K562 (cell line): Measurements from ENCODE around the gene OR4D9. TPM values are rescaled to one million over a fixed set of nuclear protein-coding genes. Genes with fewer than 3 reads are reported as not detected.

Experiments used
- ATAC-seq: fragments of 200-7000 bp; cut with Tn5 transposase; 3 replicates; pipeline ENCODE4 v1.9.1; 2020; ENCODE audit warnings: moderate library complexity
- BruUV-seq: library from RNA; stranded (reverse); fragments of 400-500 nt; replicated peaks from 2 replicates; lab custom pipeline; 2021; lab: Mats Ljungman, UMichigan
- CTCF ChIA-PET: fragments of 300-600 bp; formaldehyde crosslinking; extraction: SDS; loops from one replicate; lab custom pipeline; 2021; ENCODE audit warnings: low intra/inter-chr PET ratio; lab: Yijun Ruan, JAX
- POLR2A ChIA-PET: fragments of 300-600, 350-650 bp; sonication (Branson Sonifier 250); formaldehyde crosslinking; extraction: SDS; loops from one replicate; lab custom pipeline; 2021; ENCODE audit warnings: antibody characterized with exemption, inconsistent platforms; lab: Yijun Ruan, JAX
- DNase-seq, 4 experiments: peaks; one replicate each; pipeline versions ENCODE4 v3.0.0 to v3.0.0-alpha.2; 2011 to 2018; ENCODE audit warnings: low spot score in 3 of 4, mixed read lengths in 3 of 4; ENCODE audit errors: extremely low read depth in 1 of 4
- FAIRE-seq: peaks from 2 replicates; lab custom pipeline; 2011; peaks lifted over from hg19 to GRCh38; lab: Jason Lieb, UNC
- H2AFZ ChIP-seq: 2 replicates; pipeline ENCODE4 v1.6.0; 2011; ENCODE audit warnings: low read depth, low read length, control low read depth, inconsistent platforms
- H3K27ac ChIP-seq: fragments of 200-600 bp; 3 replicates; pipeline ENCODE4 v1.8.0; 2011; ENCODE audit warnings: low read depth, mild to moderate bottlenecking, control low read depth, inconsistent platforms, low read length, moderate library complexity, mixed read lengths; ENCODE audit errors: extremely low read depth
- H3K27me3 ChIP-seq, 2 experiments: fragments of 300-600 bp in 1 of 2; 2 replicates in 1 of 2; 3 replicates in 1 of 2; pipeline versions ENCODE4 v1.6.0 to v1.8.0; 2011; ENCODE audit warnings: inconsistent platforms in 2 of 2, low read length in 2 of 2, mild to moderate bottlenecking in 1 of 2, mixed read lengths in 1 of 2, moderate library complexity in 1 of 2; ENCODE audit not compliant: control insufficient read depth in 2 of 2, insufficient read depth in 2 of 2
- H3K36me3 ChIP-seq: fragments of 300-600 bp; 3 replicates; pipeline ENCODE4 v1.8.0; 2011; ENCODE audit warnings: mild to moderate bottlenecking, low read length, inconsistent platforms; ENCODE audit not compliant: control insufficient read depth, insufficient read depth
- H3K4me1 ChIP-seq, 2 experiments: fragments of 200-600 bp in 1 of 2; replicated peaks in 1 of 2; 2 replicates in 1 of 2; 3 replicates in 1 of 2; pipeline versions ENCODE4 v1.5.1 to v1.8.0; 2011; ENCODE audit warnings: inconsistent platforms in 2 of 2, low read length in 2 of 2, mild to moderate bottlenecking in 1 of 2, mixed read lengths in 1 of 2, moderate library complexity in 1 of 2; ENCODE audit not compliant: control insufficient read depth in 2 of 2, insufficient read depth in 2 of 2
- H3K4me2 ChIP-seq: 2 replicates; pipeline ENCODE4 v1.6.1; 2011; ENCODE audit warnings: low read length, control low read depth, inconsistent platforms, mixed read lengths; ENCODE audit not compliant: insufficient read depth
- H3K4me3 ChIP-seq: fragments of 200-600 bp; sonication (generic), shearing (Covaris generic); 2 replicates; pipeline ENCODE4 v1.5.1; 2016; ENCODE audit warnings: control low read depth, inconsistent platforms
- H3K79me2 ChIP-seq: fragments of 200-600 bp; 3 replicates; pipeline ENCODE4 v1.8.0; 2011; ENCODE audit warnings: low read length, inconsistent platforms; ENCODE audit not compliant: control insufficient read depth, insufficient read depth
- H3K9ac ChIP-seq, 2 experiments: 2 replicates each; pipeline versions ENCODE4 v1.6.0 to v1.6.1; 2011; ENCODE audit warnings: low read depth in 2 of 2, low read length in 2 of 2, control low read depth in 1 of 2, inconsistent platforms in 1 of 2, mild to moderate bottlenecking in 1 of 2, mixed read lengths in 1 of 2; ENCODE audit not compliant: insufficient read depth in 1 of 2
- H3K9me1 ChIP-seq: one replicate; pipeline ENCODE4 v1.6.0; 2011; ENCODE audit warnings: inconsistent platforms, mild to moderate bottlenecking, low read length, moderate library complexity; ENCODE audit not compliant: control insufficient read depth, insufficient read depth
- H3K9me3 ChIP-seq: replicated peaks from 2 replicates; pipeline ENCODE4 v1.5.1; 2011; ENCODE audit warnings: low read depth, low read length, inconsistent platforms; ENCODE audit not compliant: control insufficient read depth, insufficient read depth
- H4K20me1 ChIP-seq: replicated peaks from 2 replicates; pipeline ENCODE4 v1.6.1; 2011; ENCODE audit warnings: low read length, inconsistent platforms, mixed read lengths; ENCODE audit not compliant: control insufficient read depth, insufficient read depth
- HDAC3 ChIP-seq: fragments of 450-650 bp; IDR thresholded peaks from 2 replicates; pipeline ENCODE4 v1.6.1; 2018; ENCODE audit warnings: borderline replicate concordance, mild to moderate bottlenecking, moderate library complexity; ENCODE audit not compliant: partially characterized antibody
- NONO ChIP-seq, 2 experiments: fragments of 200-400 bp in 1 of 2; fragments of 450-650 bp in 1 of 2; formaldehyde crosslinking in 1 of 2; IDR thresholded peaks; 2 replicates each; pipeline ENCODE4 v1.6.1; 2017; ENCODE audit warnings: low read depth in 2 of 2, mild to moderate bottlenecking in 2 of 2, moderate library complexity in 2 of 2, low read length in 1 of 2
- PTBP1 ChIP-seq: fragments of 200-400 bp; formaldehyde crosslinking; IDR thresholded peaks from 2 replicates; pipeline ENCODE4 v1.6.1; 2017; ENCODE audit warnings: low read depth, low read length
- REST ChIP-seq, 2 experiments: fragments of 450-650 bp; formaldehyde crosslinking in 1 of 2; IDR thresholded peaks; 2 replicates each; pipeline versions ENCODE4 v1.4.0 to v1.6.1; 2014 to 2020; ENCODE audit warnings: mild to moderate bottlenecking in 2 of 2, borderline replicate concordance in 1 of 2, low read depth in 1 of 2
- ZNF280B ChIP-seq: fragments of 250-450 bp; sonication (Bioruptor Pico); IDR thresholded peaks from 2 replicates; pipeline ENCODE4 v1.5.1; 2021; ENCODE audit warnings: mild to moderate bottlenecking
- ZNF354B ChIP-seq: fragments of 250-450 bp; sonication (Bioruptor Pico); IDR thresholded peaks from 2 replicates; pipeline ENCODE4 v1.4.0; 2020
- ZNF507 ChIP-seq: conservative IDR thresholded peaks from 2 replicates; pipeline ENCODE4 v1.6.1; 2017; ENCODE audit warnings: missing genetic modification characterization, missing compliant biosample characterization
- ZNF785 ChIP-seq: fragments of 250-450 bp; sonication (Bioruptor Pico); IDR thresholded peaks from 2 replicates; pipeline ENCODE4 v1.4.0; 2020; ENCODE audit warnings: mild to moderate bottlenecking
- WGBS: fragments of 100-300 bp; shearing (Covaris generic); methylation state at CpG from one replicate; pipeline ENCODE4 v1.1.6; 2016; ENCODE audit warnings: low coverage, mixed read lengths; ENCODE audit not compliant: insufficient coverage; ENCODE audit errors: missing lambda C conversion rate; 5-methylcytosine and 5-hydroxymethylcytosine counted together
- in situ Hi-C: fragments of 300-500 bp; cut with MboI; formaldehyde crosslinking; loops from 4 replicates; pipeline ENCODE4 v1.15.0; 2018; ENCODE audit warnings: inconsistent platforms, mixed read lengths
- intact Hi-C: fragments of 100-400 bp; cut with micrococcal nuclease; formaldehyde crosslinking; loops from 2 replicates; pipeline ENCODE4 v1.14.2; 2022
- polyA plus RNA-seq, 8 experiments: library from polyadenylated mRNA; depleted of rRNA in 4 of 8; stranded (reverse) in 5 of 8; unstranded in 3 of 8; fragments of >200 nt; fragmentation: Nextera tagmentation in 2 of 8; fragmentation: Illumina TruSeq in 1 of 8; extraction: Ambion mirVana in 2 of 8; extraction: Trizol in 1 of 8; gene quantifications; 2 replicates each; pipeline versions ENCODE4 v1.2.1 to v1.2.3, GENCODE V29; 2011 to 2014; ENCODE audit warnings: inconsistent platforms in 1 of 8, missing spikeins in 1 of 8
- total RNA-seq, 7 experiments: library from RNA; depleted of rRNA in 6 of 7; stranded (reverse); fragments of >200 nt in 6 of 7; fragmentation: Illumina TruSeq in 2 of 7; extraction: Trizol in 2 of 7; gene quantifications; 2 replicates each; pipeline versions ENCODE4 v1.2.1 to v1.2.3, GENCODE V29; 2011 to 2021; ENCODE audit warnings: low replicate concordance in 1 of 7

OR4D9 gene
- total and polyA plus RNA-seq, 9 of the 15 experiments (the other 6 are each of a cell fraction or from before 2014, with no cell fraction given): not detected

- peak overlapping the region; percentile 97 for H2AFZ ChIP-seq
- BruUV-seq: no TSS peak
- ChIA-PET POLR2A (interaction anchor here (1.6 to 5.9 kb wide), 2 partner anchors 10 to 21 kb away, joined by 8 to 69 read pairs; no protein-coding TSS in a partner anchor), CTCF (no interaction called here)
- in situ Hi-C loops: no loop called here
- no peak for DNase-seq
- H3K9ac ChIP-seq: peak overlapping the region; percentile 74 to 79; a peak in 3 of 4 replicates
- intact Hi-C loops: no loop called here
- H3K9me1 ChIP-seq: no peaks in the 10 kb centered on the region
- ATAC-seq: no peak
- H3K79me2 ChIP-seq: no peaks in the 10 kb centered on the region; the same call in 2 of the 3 replicates
- H3K36me3 ChIP-seq: no peaks in the 10 kb centered on the region
- peak overlapping the region; percentile 82 for H3K27ac ChIP-seq
- H3K4me2 ChIP-seq: peak overlapping the region; percentile 79
- no peak for FAIRE-seq
- peaks cover 18 to 27% of the 10 kb centered on the region in 2 experiments for H3K4me1 ChIP-seq
- H3K9me3 ChIP-seq: no peaks in the 10 kb centered on the region; the same call in 1 of the 2 replicates
- no peak for TF ChIP-seq ZNF507
- TF ChIP-seq PTBP1: no peak
- TF ChIP-seq ZNF354B (CRISPR knock-in tag): no peak
- TF ChIP-seq REST (IDR thresholded peaks at IDR 0.05; ENCODE audit: borderline replicate concordance): no peak
- no peak for TF ChIP-seq REST (CRISPR knock-in tag; IDR thresholded peaks at IDR 0.05; ENCODE audit: low read depth)
- no peak for TF ChIP-seq HDAC3
- TF ChIP-seq ZNF280B (CRISPR knock-in tag): no peak
- no peak for TF ChIP-seq NONO (IDR thresholded peaks at IDR 0.05; ENCODE audit: low read depth in 2 of 2, low read length in 1 of 2)
- no peak for TF ChIP-seq ZNF785 (CRISPR knock-in tag)
- peak overlapping the region; percentile 33 for H3K4me3 ChIP-seq
- H4K20me1 ChIP-seq: no peaks in the 10 kb centered on the region
- no peaks in the 10 kb centered on the region for H3K27me3 ChIP-seq
- 73% methylated on average over 6 of the region's 7 CpGs for WGBS
These were observed 46.9 kb downstream of the OR4D9 start for GRCh38 chr11:59558270-59558643.
